ENCODE data around the gene DIS3. TPM values are rescaled to one million over a fixed set of nuclear protein-coding genes. Genes with fewer than 3 reads are reported as not detected.
A peak's percentile ranks its signal among the peaks of the same experiment; 100 is the strongest.
"Not testable (repeated sequence)": the region's sequence is repeated elsewhere in the genome, so short reads cannot be mapped to it uniquely, and the experiment has no call there.

Gene DIS3, protein sequence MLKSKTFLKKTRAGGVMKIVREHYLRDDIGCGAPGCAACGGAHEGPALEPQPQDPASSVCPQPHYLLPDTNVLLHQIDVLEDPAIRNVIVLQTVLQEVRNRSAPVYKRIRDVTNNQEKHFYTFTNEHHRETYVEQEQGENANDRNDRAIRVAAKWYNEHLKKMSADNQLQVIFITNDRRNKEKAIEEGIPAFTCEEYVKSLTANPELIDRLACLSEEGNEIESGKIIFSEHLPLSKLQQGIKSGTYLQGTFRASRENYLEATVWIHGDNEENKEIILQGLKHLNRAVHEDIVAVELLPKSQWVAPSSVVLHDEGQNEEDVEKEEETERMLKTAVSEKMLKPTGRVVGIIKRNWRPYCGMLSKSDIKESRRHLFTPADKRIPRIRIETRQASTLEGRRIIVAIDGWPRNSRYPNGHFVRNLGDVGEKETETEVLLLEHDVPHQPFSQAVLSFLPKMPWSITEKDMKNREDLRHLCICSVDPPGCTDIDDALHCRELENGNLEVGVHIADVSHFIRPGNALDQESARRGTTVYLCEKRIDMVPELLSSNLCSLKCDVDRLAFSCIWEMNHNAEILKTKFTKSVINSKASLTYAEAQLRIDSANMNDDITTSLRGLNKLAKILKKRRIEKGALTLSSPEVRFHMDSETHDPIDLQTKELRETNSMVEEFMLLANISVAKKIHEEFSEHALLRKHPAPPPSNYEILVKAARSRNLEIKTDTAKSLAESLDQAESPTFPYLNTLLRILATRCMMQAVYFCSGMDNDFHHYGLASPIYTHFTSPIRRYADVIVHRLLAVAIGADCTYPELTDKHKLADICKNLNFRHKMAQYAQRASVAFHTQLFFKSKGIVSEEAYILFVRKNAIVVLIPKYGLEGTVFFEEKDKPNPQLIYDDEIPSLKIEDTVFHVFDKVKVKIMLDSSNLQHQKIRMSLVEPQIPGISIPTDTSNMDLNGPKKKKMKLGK
- 39.7 and 42.4 TPM in 2 replicates for total RNA-seq (2014; rRNA removed)
- polyA plus RNA-seq (2012), result 8.7 TPM

DNA sequence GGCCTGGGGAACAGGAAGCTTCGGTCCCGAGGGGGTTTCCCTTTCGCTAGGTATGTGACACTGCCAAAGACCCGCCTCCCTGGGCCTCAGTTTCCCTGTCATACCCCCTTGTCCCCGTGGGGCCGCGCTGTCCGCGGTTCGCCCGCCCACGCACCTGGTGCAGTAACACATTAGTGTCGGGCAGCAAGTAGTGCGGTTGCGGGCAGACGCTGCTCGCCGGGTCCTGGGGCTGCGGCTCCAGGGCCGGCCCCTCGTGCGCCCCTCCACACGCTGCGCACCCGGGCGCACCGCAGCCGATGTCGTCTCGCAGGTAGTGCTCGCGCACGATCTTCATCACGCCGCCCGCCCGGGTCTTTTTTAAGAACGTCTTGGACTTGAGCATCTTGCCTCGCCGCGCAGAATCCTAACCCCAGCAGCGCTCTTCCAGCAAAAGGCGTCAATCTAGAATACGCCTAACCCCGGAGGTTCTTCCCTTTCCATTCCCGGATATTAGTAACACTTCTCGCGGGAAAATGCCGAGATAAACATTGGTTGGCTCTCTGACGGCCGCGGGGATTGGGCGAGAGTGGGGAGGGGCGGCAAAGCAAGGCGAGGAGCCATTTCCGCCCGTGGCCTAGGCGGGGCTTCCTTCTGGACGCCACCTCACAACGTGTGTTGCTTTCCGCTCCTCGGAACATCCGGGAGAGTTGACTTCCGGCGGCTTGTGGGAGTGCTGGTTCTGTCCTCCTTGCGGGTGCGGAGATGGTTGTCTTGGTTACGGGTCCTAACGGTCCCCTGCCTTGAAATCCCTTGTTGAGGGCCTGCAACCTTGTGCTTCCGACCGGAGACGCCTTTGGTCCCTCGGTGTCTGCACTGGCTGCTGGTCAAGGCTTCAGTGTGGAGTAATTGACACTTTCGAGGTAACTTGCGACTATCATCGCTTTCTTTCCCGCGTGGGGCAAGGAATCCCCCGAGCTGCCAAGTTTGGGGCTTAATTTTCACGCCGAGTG lies at the start of gene DIS3, which contains the start of gene PIBF1:
TSS of gene DIS3 (minus strand) at position 450 of the 989 bp plus-strand sequence. CDS start at position 382, 68 bp downstream.
TSS of gene PIBF1 (plus strand) at position 683 of the 989 bp plus-strand sequence. CDS start 1,337 bp downstream, outside the sequence.
- DNase-seq (ENCODE audit: low read depth), result peak; percentile 98

DNA sequence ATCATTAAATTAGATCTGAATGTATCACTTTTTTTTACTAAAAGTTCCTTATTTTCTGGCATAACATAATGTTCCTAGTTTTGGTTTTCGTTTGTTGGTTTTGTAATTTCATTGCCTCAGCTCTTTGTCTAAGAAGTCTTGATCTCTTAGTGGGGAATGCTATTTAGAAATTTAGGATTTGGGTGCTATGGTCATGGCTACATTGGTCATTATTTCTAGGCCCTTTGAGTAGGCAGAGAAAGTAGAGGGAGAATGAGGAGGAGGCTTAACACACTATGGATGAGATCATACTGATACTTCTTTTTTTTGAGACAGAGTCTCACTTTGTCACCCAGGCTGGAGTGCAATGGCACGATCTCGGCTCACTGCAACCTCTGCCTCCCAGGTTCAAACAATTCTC lies 42.0 kb upstream of the DIS3 start:
- DNase-seq (ENCODE audit: low read depth), result no peak

DNA sequence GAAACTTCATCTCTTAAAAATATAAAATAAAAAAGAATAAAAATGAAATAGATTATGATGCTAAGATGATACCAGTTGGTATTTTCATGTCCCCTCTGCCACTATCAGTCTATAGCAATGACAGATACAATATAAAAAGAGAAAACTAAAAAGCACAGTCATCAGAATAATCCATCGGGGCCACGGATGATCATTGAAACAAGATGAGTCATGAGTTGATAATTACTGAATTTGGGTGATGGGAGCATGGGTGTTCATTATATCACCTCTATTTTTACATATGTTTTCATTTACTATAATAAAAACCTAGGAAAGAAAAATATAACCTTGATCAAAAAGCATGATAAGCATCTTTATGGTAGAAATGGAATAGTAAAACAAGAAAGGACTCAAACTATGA lies 41.4 kb upstream of the DIS3 start:
- DNase-seq (ENCODE audit: low read depth), result no peak

GRCh38 chr13:72820898-72821279 lies 39.2 kb upstream of the DIS3 start:
- DNase-seq (ENCODE audit: low read depth), result no peak

GRCh38 chr13:72820156-72820897 lies 38.6 kb upstream of the DIS3 start:
- peak; percentile 58 for DNase-seq (ENCODE audit: low read depth)

- DNase-seq (ENCODE audit: low read depth), result peak; percentile 18
These were observed 27.3 kb upstream of the DIS3 start for GRCh38 chr13:72808917-72809500.

- not testable (repeated sequence) for DNase-seq (ENCODE audit: low read depth)
These were observed 24.8 kb upstream of the DIS3 start for GRCh38 chr13:72806514-72806913.

- no peak for DNase-seq (ENCODE audit: low read depth)
These were observed 24.1 kb upstream of the DIS3 start for GRCh38 chr13:72805676-72806346.

DNA sequence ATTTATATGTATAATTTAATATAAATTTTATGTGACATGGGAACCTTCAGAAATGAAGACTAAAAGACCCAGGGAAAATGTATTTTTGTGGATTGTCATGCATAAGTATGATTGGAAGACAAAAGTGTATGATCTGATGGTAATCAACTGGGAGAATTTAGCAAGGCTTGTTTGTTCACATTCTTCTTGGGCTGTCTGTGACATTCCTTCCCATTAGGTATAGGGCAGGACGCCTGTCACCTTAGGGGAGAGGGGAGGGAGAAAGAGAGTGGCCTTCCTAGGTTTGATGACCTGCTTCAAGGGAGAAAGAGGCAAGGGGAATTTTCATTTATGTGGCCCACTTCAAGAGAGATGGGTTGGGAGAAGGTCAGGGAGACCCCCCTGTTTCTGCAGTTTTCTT lies 22.6 kb upstream of the DIS3 start:
- no peak for DNase-seq (ENCODE audit: low read depth)

- DNase-seq (ENCODE audit: low read depth), result no peak
These were observed 17.1 kb upstream of the DIS3 start for GRCh38 chr13:72798817-72799216.

DNA sequence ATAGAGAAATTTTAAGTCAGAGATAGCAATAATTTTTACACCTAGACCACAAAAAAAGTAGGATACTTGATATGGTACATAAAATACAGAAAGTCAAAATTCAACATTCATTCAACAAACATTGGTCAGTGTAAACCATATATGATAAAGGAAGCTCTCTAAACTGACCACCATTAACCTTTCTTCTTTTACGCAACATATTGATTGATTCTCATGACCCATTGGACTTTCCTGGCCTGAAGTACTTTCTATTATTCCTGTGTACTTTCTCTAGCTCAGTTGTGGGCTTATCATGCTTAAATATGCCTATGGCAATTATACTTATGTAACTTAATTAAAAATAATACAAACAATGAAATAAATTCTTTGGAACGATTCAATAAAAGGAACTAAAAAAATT lies 10.9 kb upstream of the DIS3 start:
- no peak for DNase-seq (ENCODE audit: low read depth)

DNA sequence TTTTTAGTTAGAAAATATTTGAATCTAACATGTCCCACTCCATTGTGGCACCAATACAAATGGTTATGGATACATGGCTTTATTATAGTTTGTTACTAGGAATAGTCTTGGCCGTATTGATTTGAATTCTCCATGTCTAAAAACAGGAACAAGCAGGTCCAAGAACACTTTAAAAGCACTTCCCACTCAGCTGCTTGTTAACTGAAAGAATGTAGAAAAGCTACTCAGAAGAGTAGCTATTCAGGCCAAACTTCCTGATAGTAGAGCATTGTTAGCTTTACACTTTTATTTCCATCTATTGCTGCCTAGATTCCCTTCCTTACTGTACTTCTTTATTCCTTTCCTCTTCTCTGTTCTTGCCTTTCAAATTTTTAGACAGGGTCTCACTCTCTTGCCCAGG lies 7.1 kb upstream of the DIS3 start:
- DNase-seq (ENCODE audit: low read depth), result no peak

- not testable (repeated sequence) for DNase-seq (ENCODE audit: low read depth)
These were observed 3.0 kb upstream of the DIS3 start for GRCh38 chr13:72784679-72785078.

- DNase-seq (ENCODE audit: low read depth), result peak; percentile 25
These were observed 1.0 kb upstream of the DIS3 start for GRCh38 chr13:72782717-72783116.

- peak; percentile 22 for DNase-seq (ENCODE audit: low read depth)
These were observed 7.7 kb downstream of the DIS3 start for GRCh38 chr13:72774019-72774418.

DNA sequence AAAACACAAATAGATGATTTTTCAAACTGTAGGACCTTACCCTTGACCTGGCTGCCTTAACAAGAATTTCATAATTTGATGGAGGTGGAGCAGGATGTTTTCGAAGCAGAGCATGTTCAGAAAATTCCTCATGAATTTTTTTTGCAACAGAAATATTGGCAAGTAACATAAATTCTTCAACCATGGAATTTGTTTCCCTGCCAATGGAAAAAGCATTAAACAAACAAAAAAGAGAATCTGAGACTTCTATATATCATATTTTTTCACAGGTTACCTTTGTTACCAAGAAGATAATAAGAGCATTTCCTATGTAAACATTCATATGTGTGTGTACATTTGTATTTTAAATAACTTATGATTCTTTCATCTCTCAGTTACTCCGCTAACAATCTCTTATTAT lies 18.3 kb downstream of the DIS3 start:
- DNase-seq (ENCODE audit: low read depth), result no peak

GRCh38 chr13:72760189-72760588 lies 21.5 kb downstream of the DIS3 start:
- no peak for DNase-seq (ENCODE audit: low read depth)

- DNase-seq (ENCODE audit: low read depth), result no peak
These were observed 23.7 kb downstream of the DIS3 start for GRCh38 chr13:72757792-72758535.

DNA sequence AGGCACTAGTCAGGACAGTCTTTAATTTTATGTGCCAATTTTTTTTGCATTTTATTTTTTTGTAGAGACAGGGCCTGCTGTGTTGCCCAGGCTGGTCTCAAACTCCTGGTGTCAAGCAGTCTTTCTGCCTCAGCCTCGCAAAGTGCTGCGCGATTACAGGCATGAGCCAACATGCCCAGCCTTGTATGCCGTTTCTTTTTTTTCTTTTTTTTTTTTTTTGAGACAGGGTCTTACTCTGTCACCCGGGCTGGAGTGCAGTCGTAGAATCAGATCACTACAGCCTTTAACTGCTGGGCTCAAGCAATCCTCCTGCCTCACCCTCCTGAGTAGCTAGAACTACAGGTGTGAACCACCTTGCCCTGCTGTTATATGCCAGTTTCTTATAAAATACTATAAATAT lies 27.6 kb downstream of the DIS3 start:
- DNase-seq (ENCODE audit: low read depth), result no peak
